ENCODE data around the gene COL4A2.

DNA sequence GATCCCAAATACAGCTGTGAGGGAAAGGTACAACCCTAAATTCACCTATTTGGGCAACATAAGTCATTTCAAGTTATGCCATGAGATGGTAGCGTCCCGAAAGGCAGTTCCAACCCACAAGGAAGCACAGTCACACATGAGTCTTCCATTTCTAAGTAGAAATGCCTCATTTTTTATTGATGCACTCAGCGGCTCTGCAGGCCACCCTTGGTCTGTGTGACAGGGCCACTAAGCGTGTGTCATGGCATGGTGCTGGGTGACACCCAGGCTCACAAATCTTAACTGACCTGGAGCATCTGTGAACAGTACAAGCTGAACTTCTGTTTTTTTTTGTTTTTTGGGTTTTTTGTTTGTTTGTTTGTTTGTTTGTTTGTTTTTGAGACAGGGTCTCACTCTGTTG lies 239.3 kb downstream of the COL4A2 start:
- no peak for TF ChIP-seq EZH2 (IDR thresholded peaks at IDR 0.05)
- TF ChIP-seq POLR2AphosphoS5 (IDR thresholded peaks at IDR 0.05; ENCODE audit: borderline replicate concordance, low read depth, low read length), result no peak
